Measurements from ENCODE around the gene TTC39C. TPM values are rescaled to one million over a fixed set of nuclear protein-coding genes. Genes with fewer than 3 reads are reported as not detected.

TTC39C gene
- total RNA-seq, 1 experiment from 2014 or later, result 24.7 TPM

DNA sequence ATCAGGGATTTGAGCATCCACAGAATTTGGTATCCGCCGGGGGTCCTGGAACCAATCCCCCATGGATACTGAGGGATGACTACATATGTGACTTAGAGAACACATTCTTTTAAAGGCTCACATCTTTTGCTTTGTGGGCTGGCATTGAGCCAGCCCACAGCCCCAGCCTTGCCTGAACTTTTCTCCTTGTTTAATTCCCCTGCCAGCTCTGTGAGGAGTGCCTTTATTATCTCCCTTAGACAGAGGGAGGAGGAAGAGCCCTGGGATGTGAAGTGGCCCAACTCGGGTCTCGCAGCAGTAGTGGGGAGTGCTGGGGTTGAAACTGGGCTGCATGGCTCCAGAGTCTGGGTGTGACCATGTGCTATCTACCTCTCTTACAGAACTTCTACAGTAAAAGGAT is 7.6 kb downstream of the TTC39C start:
- intact Hi-C loops (cut with micrococcal nuclease), result no loop called here
- peak; percentile 27 for ATAC-seq
- no peaks in the 10 kb centered on the region for H4K20me1 ChIP-seq (ENCODE audit: low read length)

DNA sequence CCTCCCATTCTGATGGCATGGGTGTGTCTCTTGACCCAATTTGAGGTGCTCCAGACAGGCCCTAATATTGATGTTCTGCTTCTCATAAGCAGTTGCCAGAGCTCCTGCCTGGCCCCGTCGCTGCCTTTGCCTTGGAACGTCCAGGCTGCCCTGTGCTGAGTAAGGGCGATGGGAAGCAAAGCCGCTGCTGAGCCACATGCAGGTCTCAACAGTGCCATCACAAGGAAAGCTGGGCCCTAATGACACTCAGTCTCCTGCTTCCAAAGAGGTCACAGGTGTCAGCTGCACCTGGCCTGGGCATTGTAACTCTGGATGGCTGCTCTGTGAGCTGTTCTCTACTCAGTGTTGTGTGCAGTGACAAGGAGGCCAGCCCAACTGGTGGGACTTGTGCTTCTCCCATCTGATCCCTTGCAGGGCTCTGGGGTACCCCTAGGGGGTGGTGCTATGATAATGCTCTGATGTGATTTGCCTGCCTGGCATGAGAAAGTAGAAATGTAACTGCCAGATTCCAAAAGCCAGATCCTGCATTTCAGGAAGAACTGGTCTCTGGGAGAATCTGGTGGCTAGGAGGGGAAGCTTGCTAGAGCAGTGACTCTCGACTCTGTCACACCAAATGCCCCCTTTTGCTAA is 8.7 kb downstream of the TTC39C start:
- no peak for TF ChIP-seq EZH2phosphoT487 (IDR thresholded peaks at IDR 0.05; ENCODE audit: borderline replicate concordance, low read length)
- TF ChIP-seq, protein P1, sequence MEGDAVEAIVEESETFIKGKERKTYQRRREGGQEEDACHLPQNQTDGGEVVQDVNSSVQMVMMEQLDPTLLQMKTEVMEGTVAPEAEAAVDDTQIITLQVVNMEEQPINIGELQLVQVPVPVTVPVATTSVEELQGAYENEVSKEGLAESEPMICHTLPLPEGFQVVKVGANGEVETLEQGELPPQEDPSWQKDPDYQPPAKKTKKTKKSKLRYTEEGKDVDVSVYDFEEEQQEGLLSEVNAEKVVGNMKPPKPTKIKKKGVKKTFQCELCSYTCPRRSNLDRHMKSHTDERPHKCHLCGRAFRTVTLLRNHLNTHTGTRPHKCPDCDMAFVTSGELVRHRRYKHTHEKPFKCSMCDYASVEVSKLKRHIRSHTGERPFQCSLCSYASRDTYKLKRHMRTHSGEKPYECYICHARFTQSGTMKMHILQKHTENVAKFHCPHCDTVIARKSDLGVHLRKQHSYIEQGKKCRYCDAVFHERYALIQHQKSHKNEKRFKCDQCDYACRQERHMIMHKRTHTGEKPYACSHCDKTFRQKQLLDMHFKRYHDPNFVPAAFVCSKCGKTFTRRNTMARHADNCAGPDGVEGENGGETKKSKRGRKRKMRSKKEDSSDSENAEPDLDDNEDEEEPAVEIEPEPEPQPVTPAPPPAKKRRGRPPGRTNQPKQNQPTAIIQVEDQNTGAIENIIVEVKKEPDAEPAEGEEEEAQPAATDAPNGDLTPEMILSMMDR (conservative IDR thresholded peaks at IDR 0.05; ENCODE audit: low read depth, low read length), result no peak; the same call in 1 of the 2 replicates
- TF ChIP-seq EZH2 (IDR thresholded peaks at IDR 0.05; ENCODE audit: low read length, unreplicated experiment), result no peak
- DNase-seq, result peak; percentile 88
- CTCF ChIA-PET, result no interaction called here
- POLR2A ChIA-PET (ENCODE audit: unreplicated experiment), result no interaction called here
- H3K79me2 ChIP-seq (ENCODE audit: low read length), result peaks cover 65% of the 10 kb centered on the region
- peaks cover 54% of the 10 kb centered on the region for H3K4me1 ChIP-seq (ENCODE audit: insufficient read depth, low read length)
- peaks cover 3% of the 10 kb centered on the region; the same call in 1 of the 2 replicates for H3K36me3 ChIP-seq (ENCODE audit: low read depth, low read length)
- peak; percentile 27; the same call in 1 of the 2 replicates for ATAC-seq
- intact Hi-C loops (cut with micrococcal nuclease), result no loop called here
- H3K4me2 ChIP-seq (ENCODE audit: low read length), result peak overlapping the region; percentile 38
- H3K27ac ChIP-seq (ENCODE audit: low read length), result peak overlapping the region; percentile 7; the same call in 1 of the 2 replicates
- H2AFZ ChIP-seq (ENCODE audit: low read length), result no peak overlapping the region
- no peaks in the 10 kb centered on the region for H3K9me2 ChIP-seq (replicated peaks; ENCODE audit: low read length)
- H3K4me3 ChIP-seq (ENCODE audit: low read length), result no peak overlapping the region
- H3K27me3 ChIP-seq (ENCODE audit: low read length), result no peaks in the 10 kb centered on the region
- no peaks in the 10 kb centered on the region for H3F3A ChIP-seq (ENCODE audit: low read length, unreplicated experiment)
- H4K20me1 ChIP-seq (ENCODE audit: low read length), result no peaks in the 10 kb centered on the region
- no peaks in the 10 kb centered on the region for H3K9me3 ChIP-seq (ENCODE audit: low read length)
- no TSS peak for BruUV-seq (replicated peaks)
- H3K9ac ChIP-seq (ENCODE audit: low read length), result no peak overlapping the region

More for the DNA sequence above, 7.6 kb downstream of the TTC39C start:
- no peaks in the 10 kb centered on the region for H3F3A ChIP-seq (ENCODE audit: low read length, unreplicated experiment)
- no peak overlapping the region for H2AFZ ChIP-seq (ENCODE audit: low read length)
- no TSS peak for BruUV-seq (replicated peaks)
- H3K4me3 ChIP-seq (ENCODE audit: low read length), result no peak overlapping the region
- H3K9me2 ChIP-seq (replicated peaks; ENCODE audit: low read length), result no peaks in the 10 kb centered on the region
- no peaks in the 10 kb centered on the region for H3K27me3 ChIP-seq (ENCODE audit: low read length)
- H3K79me2 ChIP-seq (ENCODE audit: low read length), result peaks cover 69% of the 10 kb centered on the region
- peak overlapping the region; percentile 39 for H3K27ac ChIP-seq (ENCODE audit: low read length)
- peaks cover 42% of the 10 kb centered on the region for H3K4me1 ChIP-seq (ENCODE audit: insufficient read depth, low read length)
- no peak overlapping the region for H3K9ac ChIP-seq (ENCODE audit: low read length)
- no peak for DNase-seq
- POLR2A ChIA-PET (ENCODE audit: unreplicated experiment), result no interaction called here
- no peak overlapping the region for H3K4me2 ChIP-seq (ENCODE audit: low read length)
- CTCF ChIA-PET, result no interaction called here
- no peaks in the 10 kb centered on the region for H3K9me3 ChIP-seq (ENCODE audit: low read length)
- TF ChIP-seq, protein P1 (conservative IDR thresholded peaks at IDR 0.05; ENCODE audit: low read depth, low read length), result no peak
- TF ChIP-seq EZH2phosphoT487 (IDR thresholded peaks at IDR 0.05; ENCODE audit: borderline replicate concordance, low read length) (no peak), EZH2 (IDR thresholded peaks at IDR 0.05; ENCODE audit: low read length, unreplicated experiment) (no peak)
- H3K36me3 ChIP-seq (ENCODE audit: low read depth, low read length), result peaks cover 3% of the 10 kb centered on the region; the same call in 1 of the 2 replicates

DNA sequence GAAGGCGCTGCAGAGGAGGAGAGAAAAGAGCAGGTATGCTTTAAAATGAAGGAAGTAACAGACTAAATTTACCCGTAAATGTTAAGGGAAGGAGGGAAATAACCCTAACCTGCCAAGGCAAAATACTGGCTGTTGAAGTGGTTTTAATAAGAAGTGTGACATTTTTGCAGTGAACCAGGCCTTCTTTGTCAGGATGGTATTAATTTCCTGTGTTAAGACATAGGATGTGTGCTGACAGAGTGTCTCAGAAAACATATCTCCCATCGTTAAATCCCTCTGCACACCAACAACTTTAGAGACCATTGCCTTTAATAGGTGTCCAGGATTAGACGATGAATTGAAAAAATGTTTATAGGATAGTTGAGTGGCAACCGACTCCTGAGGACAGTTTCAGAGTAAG is 9.9 kb downstream of the TTC39C start:
- no TSS peak for BruUV-seq (replicated peaks)
- TF ChIP-seq EZH2 (IDR thresholded peaks at IDR 0.05; ENCODE audit: low read length, unreplicated experiment) (no peak), EZH2phosphoT487 (IDR thresholded peaks at IDR 0.05; ENCODE audit: borderline replicate concordance, low read length) (no peak)
- TF ChIP-seq, protein P1 (conservative IDR thresholded peaks at IDR 0.05; ENCODE audit: low read depth, low read length), result no peak
- Histone ChIP-seq H3K27ac (ENCODE audit: low read length) (no peak overlapping the region), H3K4me3 (ENCODE audit: low read length) (no peak overlapping the region), H3K9me2 (replicated peaks; ENCODE audit: low read length) (no peaks in the 10 kb centered on the region), H2AFZ (ENCODE audit: low read length) (no peak overlapping the region), H3K4me2 (ENCODE audit: low read length) (no peak overlapping the region), H3K36me3 (ENCODE audit: low read depth, low read length) (peaks cover 3% of the 10 kb centered on the region; the same call in 1 of the 2 replicates), H3K27me3 (ENCODE audit: low read length) (no peaks in the 10 kb centered on the region), H3K79me2 (ENCODE audit: low read length) (peaks cover 61% of the 10 kb centered on the region), H3K9ac (ENCODE audit: low read length) (no peak overlapping the region), H4K20me1 (ENCODE audit: low read length) (no peaks in the 10 kb centered on the region), H3F3A (ENCODE audit: low read length, unreplicated experiment) (no peaks in the 10 kb centered on the region), H3K4me1 (ENCODE audit: insufficient read depth, low read length) (peaks cover 54% of the 10 kb centered on the region), H3K9me3 (ENCODE audit: low read length) (no peaks in the 10 kb centered on the region)
- CTCF ChIA-PET, result no interaction called here
- ATAC-seq (no peak), DNase-seq (no peak)
- POLR2A ChIA-PET (ENCODE audit: unreplicated experiment), result no interaction called here
- intact Hi-C loops (cut with micrococcal nuclease), result no loop called here

Data from PC-3 (cell line).